HG02943 (cell line): ENCODE measurements around the gene CDK6.
"Not testable (repeated sequence)": the region's sequence is repeated elsewhere in the genome, so short reads cannot be mapped to it uniquely, and the experiment has no call there.

ENCODE experiments used
- ATAC-seq: cut with Tn5 transposase; IDR thresholded peaks from one replicate; pipeline ENCODE4 v1.9.1; 2021; ENCODE audit warnings: mild to moderate bottlenecking, low read depth, moderate library complexity; ENCODE audit not compliant: unreplicated experiment

CDK6 gene

GRCh38 chr7:92744180-92744579 lies 92.2 kb downstream of the CDK6 start:
- ATAC-seq: not testable (repeated sequence)

- no peak for ATAC-seq
These were observed 94.2 kb downstream of the CDK6 start for GRCh38 chr7:92742186-92742585.

DNA sequence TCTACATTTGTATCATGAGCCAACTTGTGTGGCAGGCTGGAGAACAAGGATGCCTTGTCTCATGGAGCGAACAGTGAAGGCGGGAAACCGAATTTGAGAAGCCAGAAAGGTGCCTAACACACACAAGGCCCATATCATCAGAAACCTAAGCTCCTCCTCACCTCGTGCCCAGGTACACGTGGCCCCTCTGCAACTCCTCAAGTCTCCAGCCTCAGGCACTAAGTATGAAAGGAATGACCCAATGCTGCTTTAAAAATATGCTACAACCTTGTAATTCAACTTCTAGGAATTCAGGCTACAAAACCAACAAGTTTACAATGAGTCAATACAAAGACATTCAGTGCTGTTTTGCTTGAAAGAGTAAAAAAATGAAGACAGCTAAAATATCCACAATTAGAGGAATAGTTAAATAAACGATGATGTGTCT lies 95.7 kb downstream of the CDK6 start:
- no peak for ATAC-seq

- no peak for ATAC-seq
These were observed 96.2 kb downstream of the CDK6 start for GRCh38 chr7:92740134-92740533.

DNA sequence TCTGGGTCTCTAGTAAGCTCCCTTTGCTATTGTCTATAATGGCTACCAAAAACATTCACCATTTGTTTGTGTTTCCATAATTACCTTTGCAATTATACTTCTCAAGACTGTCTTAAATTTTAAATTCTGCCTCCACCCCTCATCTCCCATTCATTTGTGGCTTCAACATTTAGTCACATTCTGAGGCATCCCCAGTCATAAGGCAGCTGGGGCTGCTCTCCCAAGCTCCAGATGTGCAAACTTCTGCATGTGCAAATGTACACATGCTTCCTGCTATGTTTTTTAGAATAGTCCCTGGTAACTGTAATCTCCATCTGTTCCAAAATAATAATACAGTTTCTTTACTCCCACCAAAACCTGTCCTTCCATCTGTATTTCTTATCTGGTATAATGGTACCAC lies 97.3 kb downstream of the CDK6 start:
- no peak for ATAC-seq

DNA sequence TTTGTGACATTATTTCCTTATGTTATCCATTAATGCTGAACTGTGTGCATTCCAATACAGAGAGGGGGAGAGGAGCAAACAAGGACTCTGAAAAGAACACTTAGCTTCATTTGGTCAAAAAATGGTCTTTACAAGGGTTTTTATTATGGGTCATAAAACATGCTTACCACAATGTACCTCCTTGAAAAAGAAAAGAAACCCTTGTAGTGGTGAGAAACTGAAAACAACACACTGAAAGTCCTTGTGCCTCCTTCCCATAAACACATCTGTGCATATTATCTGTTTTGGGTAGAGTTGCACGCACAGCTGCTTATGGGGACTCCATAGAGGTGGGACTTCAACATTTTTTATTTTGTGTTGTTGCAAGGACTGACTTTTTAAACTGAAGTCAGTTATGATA lies 98.7 kb downstream of the CDK6 start:
- peak; percentile 91 for ATAC-seq

- ATAC-seq: no peak
These were observed 99.5 kb downstream of the CDK6 start for GRCh38 chr7:92736870-92737269.

GRCh38 chr7:92735707-92736106 lies 100.7 kb downstream of the CDK6 start:
- ATAC-seq: no peak

DNA sequence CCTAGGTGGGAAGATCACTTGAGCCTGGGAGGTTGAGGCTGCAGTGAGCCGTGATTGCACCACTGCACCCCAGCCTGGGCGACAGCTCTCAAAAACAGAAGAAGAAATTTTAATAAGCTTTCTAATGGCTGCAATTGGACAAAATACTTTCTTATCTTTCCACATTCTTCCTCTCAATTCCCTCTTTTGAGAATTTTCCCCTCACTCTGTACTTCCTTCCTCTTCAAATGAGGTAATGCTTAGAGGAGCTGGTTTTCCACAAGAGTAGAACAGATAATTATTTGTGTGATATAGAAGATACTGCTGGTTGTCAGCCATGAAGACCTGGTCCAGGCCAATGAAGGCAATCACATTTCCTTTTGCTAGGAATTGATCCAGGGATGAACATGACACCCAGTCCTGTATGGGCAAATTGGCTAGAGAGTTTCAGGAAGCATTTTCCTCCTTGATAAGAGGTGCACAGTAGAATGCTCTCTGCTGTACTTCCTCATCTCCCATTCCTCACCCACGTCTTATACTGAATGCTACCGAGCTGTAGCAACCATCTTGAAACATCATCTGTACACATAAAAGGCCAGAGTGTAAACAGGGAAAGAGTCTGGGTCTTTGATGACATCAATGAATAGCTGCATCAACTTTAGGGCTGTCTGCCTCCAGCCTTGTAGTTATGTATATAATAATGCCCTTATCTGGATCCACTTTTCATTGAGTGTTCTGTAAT lies 103.9 kb downstream of the CDK6 start:
- no peak for ATAC-seq

GRCh38 chr7:92731335-92732063 lies 104.9 kb downstream of the CDK6 start:
- ATAC-seq: no peak

GRCh38 chr7:92730808-92731207 lies 105.6 kb downstream of the CDK6 start:
- ATAC-seq: no peak

DNA sequence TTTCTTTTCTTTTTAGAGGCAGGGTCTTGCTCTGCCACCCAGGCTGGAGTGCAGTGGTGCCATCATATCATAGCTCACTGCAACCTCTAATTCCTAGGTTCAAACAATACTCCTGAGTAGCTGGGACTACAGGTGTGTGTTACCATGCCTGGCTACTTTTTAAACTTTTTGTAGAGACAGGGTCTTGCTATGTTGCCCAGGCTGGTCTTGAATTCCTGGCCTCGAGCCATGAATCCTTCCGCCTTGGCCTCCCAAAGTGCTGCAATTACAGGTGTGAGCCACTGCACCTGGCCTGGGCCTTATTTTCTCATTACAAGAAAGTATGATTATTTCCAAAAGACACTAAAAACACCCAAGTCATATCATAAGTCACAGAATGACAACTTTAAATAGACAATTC lies 106.6 kb downstream of the CDK6 start:
- no peak for ATAC-seq

DNA sequence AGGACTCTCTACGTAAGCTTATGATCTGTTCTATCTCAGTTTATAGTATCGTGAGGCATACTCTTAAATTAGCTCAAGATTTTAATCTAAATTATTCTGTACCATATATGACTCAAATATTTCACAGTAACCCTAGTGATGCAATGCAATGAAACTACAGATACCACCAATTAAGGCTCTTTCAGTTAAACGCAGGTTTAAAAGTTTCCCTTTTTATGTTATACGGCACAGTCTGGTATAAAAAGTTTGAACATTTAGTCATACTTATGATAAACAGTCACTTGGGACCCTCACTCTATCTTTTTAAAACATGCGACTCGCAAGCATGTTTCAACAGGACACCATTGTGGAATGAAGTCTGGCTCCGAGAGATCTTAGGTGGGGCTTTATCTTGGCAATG lies 107.2 kb downstream of the CDK6 start:
- no peak for ATAC-seq

DNA sequence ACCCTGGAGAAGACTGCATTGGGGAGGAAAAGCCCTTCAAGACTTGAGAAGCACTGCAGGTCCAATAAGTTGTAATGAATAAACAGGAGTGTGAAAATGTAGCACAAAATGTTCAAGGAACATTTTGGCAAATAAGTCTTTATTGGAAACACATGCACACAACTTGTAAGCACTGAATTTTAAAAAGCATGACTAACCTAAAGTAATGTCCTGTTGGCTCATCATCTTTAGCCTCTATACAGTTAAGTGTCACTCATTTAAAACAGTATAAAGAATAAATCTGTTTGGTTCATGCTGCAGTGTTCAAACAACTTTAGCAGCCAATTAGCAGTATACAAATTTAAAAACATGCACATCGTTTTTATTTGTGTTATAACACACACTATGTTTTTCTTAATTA lies 108.6 kb downstream of the CDK6 start:
- ATAC-seq: no peak

GRCh38 chr7:92725161-92725925 lies 111.0 kb downstream of the CDK6 start:
- ATAC-seq: no peak

DNA sequence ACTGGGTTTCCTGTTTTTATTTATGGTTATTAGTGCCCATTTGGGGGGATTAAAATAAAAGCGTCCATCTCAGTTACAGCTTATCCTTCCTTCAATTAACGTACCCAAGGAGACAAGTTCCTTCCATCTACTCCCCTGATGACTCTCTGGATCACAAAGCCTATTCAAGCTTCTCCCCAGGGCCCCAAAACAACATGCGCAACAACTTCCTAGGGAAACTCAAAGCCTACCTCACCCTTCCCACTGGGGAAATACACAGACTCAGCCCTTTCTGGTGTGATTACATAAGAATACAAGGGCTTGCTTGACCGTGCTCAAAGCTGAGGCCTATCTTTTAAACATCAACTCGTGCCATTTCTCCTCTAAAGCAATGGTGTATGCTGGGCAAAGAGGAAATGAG lies 112.4 kb downstream of the CDK6 start:
- ATAC-seq: no peak

- no peak for ATAC-seq
These were observed 113.2 kb downstream of the CDK6 start for GRCh38 chr7:92723205-92723604.

DNA sequence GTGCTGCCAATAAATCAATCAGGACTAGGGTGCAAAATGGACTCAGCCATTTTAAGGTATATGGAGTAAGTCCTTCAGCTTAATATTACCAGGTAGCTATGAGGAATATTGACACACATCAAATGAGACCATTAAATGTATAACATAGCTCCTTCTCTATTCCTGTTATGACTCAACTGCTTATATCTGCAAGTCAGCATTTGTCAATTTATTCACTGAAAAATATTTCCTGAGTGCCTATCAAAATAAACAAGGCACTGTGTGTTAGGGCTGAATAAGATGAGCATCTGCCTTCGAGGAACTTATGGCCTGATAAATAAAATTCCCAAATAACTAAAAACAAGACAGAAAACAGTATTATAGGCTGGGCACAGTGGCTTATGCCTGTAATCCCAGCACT lies 113.8 kb downstream of the CDK6 start:
- no peak for ATAC-seq

- ATAC-seq: peak; percentile 74
These were observed 115.6 kb downstream of the CDK6 start for GRCh38 chr7:92720604-92721350.

DNA sequence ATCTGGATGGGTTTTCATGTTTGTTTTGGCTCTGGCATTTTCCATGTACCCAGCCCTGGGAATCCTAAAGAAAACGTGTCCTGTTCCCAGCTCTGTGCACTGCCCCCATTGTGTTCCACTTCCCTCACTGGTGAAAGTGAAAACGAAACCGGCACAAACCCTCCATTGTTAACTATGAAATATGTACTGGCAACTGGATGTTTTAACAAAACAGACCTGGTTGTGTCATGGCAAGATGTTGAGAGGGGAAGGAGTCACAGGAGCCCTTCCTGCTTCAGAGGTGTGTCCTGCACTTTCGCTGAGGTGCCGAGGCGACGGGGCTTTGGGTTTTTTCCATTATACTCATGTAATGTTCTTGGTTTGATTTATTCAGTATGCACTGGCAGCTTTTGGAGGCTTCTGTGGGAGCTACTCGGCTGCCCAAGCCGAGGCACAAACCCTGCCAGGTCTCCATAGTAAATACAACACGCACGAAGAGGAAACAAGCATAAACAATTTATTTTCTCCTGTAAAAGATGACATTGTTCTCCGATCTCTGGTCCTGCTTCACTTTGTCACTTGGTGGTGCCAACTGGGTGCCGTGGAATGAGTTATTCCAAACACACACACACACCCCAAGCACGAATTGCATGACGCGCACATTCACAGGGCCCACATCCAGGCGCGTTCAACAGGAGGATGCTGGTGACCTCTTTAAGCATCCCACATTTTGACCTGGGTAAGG lies 118.2 kb downstream of the CDK6 start:
- ATAC-seq: peak; percentile 58
